ENCODE results near the gene PIK3C2G.

Gene PIK3C2G

GRCh38 chr12:18285161-18285560 lies 23.8 kb downstream of the PIK3C2G start:
- Histone ChIP-seq H3K79me2 (ENCODE audit: insufficient read depth, low read depth) (no peaks in the 10 kb centered on the region), H3K9ac (no peak overlapping the region), H3K4me2 (no peak overlapping the region), H3K27me3 (ENCODE audit: insufficient read depth, low read depth) (no peaks in the 10 kb centered on the region), H4K20me1 (ENCODE audit: insufficient read depth) (no peaks in the 10 kb centered on the region), H3K36me3 (ENCODE audit: insufficient read depth) (no peaks in the 10 kb centered on the region), H2AFZ (ENCODE audit: low read depth) (no peak overlapping the region), H3K27ac (no peak overlapping the region), H3K4me3 (IDR thresholded peaks at IDR 0.05; ENCODE audit: insufficient read depth, low read depth, low read length) (no peak overlapping the region), H3K4me1 (ENCODE audit: low read depth, poor library complexity, severe bottlenecking) (no peaks in the 10 kb centered on the region)
- no peak for TF ChIP-seq CTCF (conservative IDR thresholded peaks at IDR 0.05; ENCODE audit: low read depth, low read length)

GRCh38 chr12:18290386-18290785 lies 29.1 kb downstream of the PIK3C2G start:
- Histone ChIP-seq H3K27me3 (ENCODE audit: insufficient read depth, low read depth) (no peaks in the 10 kb centered on the region), H3K4me3 (IDR thresholded peaks at IDR 0.05; ENCODE audit: insufficient read depth, low read depth, low read length) (no peak overlapping the region), H4K20me1 (ENCODE audit: insufficient read depth) (no peaks in the 10 kb centered on the region), H2AFZ (ENCODE audit: low read depth) (no peak overlapping the region), H3K27ac (no peak overlapping the region), H3K4me2 (no peak overlapping the region), H3K9ac (no peak overlapping the region), H3K4me1 (ENCODE audit: low read depth, poor library complexity, severe bottlenecking) (no peaks in the 10 kb centered on the region), H3K79me2 (ENCODE audit: insufficient read depth, low read depth) (no peaks in the 10 kb centered on the region), H3K36me3 (ENCODE audit: insufficient read depth) (no peaks in the 10 kb centered on the region)
- no peak for TF ChIP-seq CTCF (conservative IDR thresholded peaks at IDR 0.05; ENCODE audit: low read depth, low read length)

- H3K4me1 ChIP-seq (ENCODE audit: low read depth, poor library complexity, severe bottlenecking) = peaks cover 6% of the 10 kb centered on the region
- no peak overlapping the region for H3K4me2 ChIP-seq
- H3K36me3 ChIP-seq (ENCODE audit: insufficient read depth) = no peaks in the 10 kb centered on the region
- H4K20me1 ChIP-seq (ENCODE audit: insufficient read depth) = no peaks in the 10 kb centered on the region
- no peak overlapping the region for H2AFZ ChIP-seq (ENCODE audit: low read depth)
- no peak for TF ChIP-seq CTCF (conservative IDR thresholded peaks at IDR 0.05; ENCODE audit: low read depth, low read length)
- H3K27me3 ChIP-seq (ENCODE audit: insufficient read depth, low read depth) = no peaks in the 10 kb centered on the region
- no peak overlapping the region for H3K4me3 ChIP-seq (IDR thresholded peaks at IDR 0.05; ENCODE audit: insufficient read depth, low read depth, low read length)
- no peaks in the 10 kb centered on the region for H3K79me2 ChIP-seq (ENCODE audit: insufficient read depth, low read depth)
- no peak overlapping the region for H3K9ac ChIP-seq
- H3K27ac ChIP-seq = no peak overlapping the region
Observed at GRCh38 chr12:18294889-18295288, 33.6 kb downstream of the PIK3C2G start.

GRCh38 chr12:18296201-18296908 lies 35.0 kb downstream of the PIK3C2G start:
- Histone ChIP-seq H2AFZ (ENCODE audit: low read depth) (no peak overlapping the region), H3K4me3 (IDR thresholded peaks at IDR 0.05; ENCODE audit: insufficient read depth, low read depth, low read length) (no peak overlapping the region)

More at GRCh38 chr12:18296201-18296908, 35.0 kb downstream of the PIK3C2G start:
- Histone ChIP-seq H4K20me1 (ENCODE audit: insufficient read depth) (no peaks in the 10 kb centered on the region), H3K4me1 (ENCODE audit: low read depth, poor library complexity, severe bottlenecking) (peaks cover 6% of the 10 kb centered on the region), H3K27ac (no peak overlapping the region), H3K9ac (no peak overlapping the region), H3K27me3 (ENCODE audit: insufficient read depth, low read depth) (no peaks in the 10 kb centered on the region), H3K36me3 (ENCODE audit: insufficient read depth) (no peaks in the 10 kb centered on the region), H3K4me2 (no peak overlapping the region), H3K79me2 (ENCODE audit: insufficient read depth, low read depth) (no peaks in the 10 kb centered on the region)
- no peak for TF ChIP-seq CTCF (conservative IDR thresholded peaks at IDR 0.05; ENCODE audit: low read depth, low read length)

Data from KMS-11 (cell line).